Muscle layer of colon (tissue), 2 donors: ENCODE results near the gene CBR1.
"Not testable (repeated sequence)": the region's sequence is repeated elsewhere in the genome, so short reads cannot be mapped to it uniquely, and the experiment has no call there.

Experiments
- H3K27ac ChIP-seq: one replicate; pipeline ENCODE4 v1.7.0; 2013; ENCODE audit warnings: low read depth, mild to moderate bottlenecking, low read length, moderate library complexity
- H3K27me3 ChIP-seq, 2 donors: one replicate each; pipeline ENCODE4 v1.7.0; 2013; ENCODE audit warnings: low read length in 2 of 2, mild to moderate bottlenecking in 2 of 2; ENCODE audit not compliant: insufficient read depth in 2 of 2, control insufficient read depth in 1 of 2
- H3K36me3 ChIP-seq: one replicate; pipeline ENCODE4 v1.7.0; 2013; ENCODE audit warnings: mild to moderate bottlenecking, low read length; ENCODE audit not compliant: insufficient read depth
- H3K4me1 ChIP-seq: one replicate; pipeline ENCODE4 v1.7.0; 2013; ENCODE audit warnings: mild to moderate bottlenecking, low read length; ENCODE audit not compliant: insufficient read depth
- H3K4me3 ChIP-seq, 2 donors: one replicate each; pipeline ENCODE4 v1.7.0; 2013; ENCODE audit warnings: low read length in 2 of 2, low read depth in 1 of 2, mild to moderate bottlenecking in 1 of 2, moderate library complexity in 1 of 2
- H3K9ac ChIP-seq: one replicate; pipeline ENCODE4 v1.7.0; 2013; ENCODE audit warnings: low read length
- H3K9me3 ChIP-seq: one replicate; pipeline ENCODE4 v1.7.0; 2013; ENCODE audit warnings: mild to moderate bottlenecking, low read length
- donor health status: abdominal sarcoma.
- donor health status: Adenocarcinoma of cecum.

The CBR1 gene

DNA sequence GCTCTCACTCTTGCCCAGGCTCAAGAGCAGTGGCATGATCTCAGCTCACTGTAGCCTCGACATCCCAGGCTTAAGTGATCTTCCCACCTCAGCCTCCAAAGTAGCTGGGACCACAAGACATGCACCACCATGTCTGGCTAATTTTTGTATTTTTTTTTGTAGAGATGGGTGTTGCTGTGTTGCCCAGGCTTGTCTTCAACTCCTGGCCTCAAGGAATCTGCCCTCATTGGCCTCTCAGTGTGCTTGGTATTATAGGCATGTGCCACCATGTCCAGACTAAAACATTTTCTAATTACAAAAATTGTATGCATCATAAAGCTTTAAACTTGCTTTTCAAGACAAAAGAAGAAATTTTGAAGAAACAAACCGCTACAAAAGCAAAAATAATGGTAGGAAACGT lies 20.1 kb downstream of the CBR1 start:
- Histone ChIP-seq H3K36me3 (no peaks in the 10 kb centered on the region), H3K27me3 (no peaks in the 10 kb centered on the region), H3K9me3 (no peaks in the 10 kb centered on the region), H3K4me1 (no peaks in the 10 kb centered on the region), H3K4me3 (no peak overlapping the region), H3K9ac (no peak overlapping the region), H3K27ac (no peak overlapping the region)

- no peaks in the 10 kb centered on the region for H3K27me3 ChIP-seq
- H3K4me1 ChIP-seq = no peaks in the 10 kb centered on the region
- H3K9me3 ChIP-seq = no peaks in the 10 kb centered on the region
- H3K9ac ChIP-seq = no peak overlapping the region
- no peak overlapping the region for H3K27ac ChIP-seq
- H3K36me3 ChIP-seq = no peaks in the 10 kb centered on the region
- H3K4me3 ChIP-seq = no peak overlapping the region
Measured at GRCh38 chr21:36092681-36093080, 22.9 kb downstream of the CBR1 start.

GRCh38 chr21:36093512-36093911 lies 23.7 kb downstream of the CBR1 start:
- no peak overlapping the region for H3K4me3 ChIP-seq
- H3K9me3 ChIP-seq = no peaks in the 10 kb centered on the region
- no peaks in the 10 kb centered on the region for H3K36me3 ChIP-seq
- H3K9ac ChIP-seq = no peak overlapping the region
- no peak overlapping the region for H3K27ac ChIP-seq
- no peaks in the 10 kb centered on the region for H3K27me3 ChIP-seq
- no peaks in the 10 kb centered on the region for H3K4me1 ChIP-seq

- H3K36me3 ChIP-seq = no peaks in the 10 kb centered on the region
Measured at GRCh38 chr21:36096398-36097290, 26.8 kb downstream of the CBR1 start.

DNA sequence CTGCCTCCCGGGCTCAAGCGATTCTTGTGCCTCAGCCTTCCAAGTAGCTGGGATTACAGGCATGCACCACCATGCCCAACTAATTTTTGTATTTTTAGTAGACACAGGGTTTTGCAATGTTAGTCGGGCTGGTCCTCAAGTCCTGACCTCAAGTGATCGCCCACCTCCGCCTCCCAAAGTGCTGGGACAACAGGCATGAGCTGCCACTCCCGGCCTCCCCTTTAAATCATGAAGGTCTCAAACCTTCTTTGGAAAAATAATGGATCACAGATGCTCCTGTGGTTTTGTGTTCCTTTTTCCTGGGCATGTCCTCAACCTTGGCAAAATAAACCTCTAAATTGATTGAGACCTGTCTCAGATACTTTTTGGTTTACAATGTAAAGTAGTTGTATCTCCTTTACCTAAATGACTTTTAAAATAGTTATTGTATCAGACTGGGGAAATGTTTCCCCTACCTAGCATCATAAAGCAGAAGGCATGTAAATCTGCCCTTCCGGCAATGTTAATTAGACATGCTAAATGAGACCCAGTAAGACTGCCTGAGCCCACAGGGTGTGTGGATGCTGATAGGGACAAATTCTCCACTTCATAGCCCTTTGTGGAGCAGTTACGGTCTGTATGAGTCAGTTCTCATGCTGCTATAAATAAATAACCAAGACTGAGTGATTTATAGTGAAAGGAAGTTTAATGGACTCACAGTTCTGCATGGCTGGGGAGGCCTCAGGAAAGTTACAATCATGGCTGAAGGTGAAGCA lies 27.8 kb downstream of the CBR1 start:
- no peaks in the 10 kb centered on the region for H3K4me1 ChIP-seq
- no peak overlapping the region for H3K4me3 ChIP-seq
- H3K27ac ChIP-seq = no peak overlapping the region
- H3K36me3 ChIP-seq = no peaks in the 10 kb centered on the region
- no peaks in the 10 kb centered on the region for H3K27me3 ChIP-seq
- H3K9me3 ChIP-seq = no peaks in the 10 kb centered on the region
- H3K9ac ChIP-seq = no peak overlapping the region

More at GRCh38 chr21:36096398-36097290, 26.8 kb downstream of the CBR1 start:
- Histone ChIP-seq H3K9ac (no peak overlapping the region), H3K4me1 (no peaks in the 10 kb centered on the region), H3K27ac (no peak overlapping the region), H3K27me3 (no peaks in the 10 kb centered on the region), H3K9me3 (no peaks in the 10 kb centered on the region), H3K4me3 (no peak overlapping the region)

GRCh38 chr21:36098182-36098532 lies 28.3 kb downstream of the CBR1 start:
- Histone ChIP-seq H3K4me3 (no peak overlapping the region), H3K9ac (no peak overlapping the region), H3K27me3 (no peaks in the 10 kb centered on the region), H3K4me1 (no peaks in the 10 kb centered on the region), H3K9me3 (no peaks in the 10 kb centered on the region), H3K36me3 (no peaks in the 10 kb centered on the region), H3K27ac (no peak overlapping the region)

GRCh38 chr21:36099000-36099399 lies 29.2 kb downstream of the CBR1 start:
- Histone ChIP-seq H3K4me1 (no peaks in the 10 kb centered on the region), H3K9me3 (no peaks in the 10 kb centered on the region), H3K27me3 (no peaks in the 10 kb centered on the region), H3K36me3 (no peaks in the 10 kb centered on the region), H3K27ac (no peak overlapping the region), H3K9ac (no peak overlapping the region), H3K4me3 (no peak overlapping the region)

GRCh38 chr21:36099695-36100211 lies 29.9 kb downstream of the CBR1 start:
- H3K4me3 ChIP-seq, H3K36me3 ChIP-seq, H3K9me3 ChIP-seq, H3K27ac ChIP-seq, H3K9ac ChIP-seq, H3K4me1 ChIP-seq, H3K27me3 ChIP-seq: not testable (repeated sequence)

DNA sequence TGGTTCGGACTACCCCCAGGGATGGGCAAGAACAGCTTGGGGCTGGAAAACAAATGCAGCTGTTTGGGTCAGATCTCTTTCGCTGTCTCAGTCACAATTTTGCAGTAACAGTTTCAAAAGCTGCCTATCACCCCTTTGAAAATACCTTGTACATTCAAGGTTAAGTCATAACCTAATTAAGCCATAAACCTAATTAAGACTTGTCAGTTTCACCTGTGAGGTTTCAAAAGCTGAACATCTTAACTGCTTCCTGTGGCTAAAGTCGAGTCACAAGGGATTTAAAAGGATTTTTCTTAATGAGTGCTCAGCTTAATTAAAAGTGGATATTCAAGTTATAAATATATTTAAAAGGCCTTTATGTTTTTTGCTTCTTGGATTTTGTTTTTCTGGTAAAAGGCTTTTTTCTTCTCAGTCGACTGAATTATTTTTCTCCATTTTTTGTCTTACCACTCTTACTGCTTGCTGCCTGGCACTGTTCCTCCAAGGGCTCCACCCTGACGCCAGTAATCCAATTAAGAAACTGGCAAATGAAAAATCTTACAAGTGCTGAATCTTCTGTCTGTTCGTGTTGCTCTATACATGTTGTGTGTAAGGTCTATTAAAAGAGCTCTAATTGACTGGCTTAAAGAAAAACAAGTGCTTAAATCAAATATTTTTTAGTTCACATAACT lies 31.3 kb downstream of the CBR1 start:
- no peak overlapping the region for H3K9ac ChIP-seq
- peaks cover 0 to 5% of the 10 kb centered on the region in 2 donors for H3K27me3 ChIP-seq
- H3K36me3 ChIP-seq = no peaks in the 10 kb centered on the region
- H3K4me1 ChIP-seq = peaks cover 5% of the 10 kb centered on the region
- no peak overlapping the region for H3K27ac ChIP-seq
- H3K4me3 ChIP-seq = no peak overlapping the region
- no peaks in the 10 kb centered on the region for H3K9me3 ChIP-seq

DNA sequence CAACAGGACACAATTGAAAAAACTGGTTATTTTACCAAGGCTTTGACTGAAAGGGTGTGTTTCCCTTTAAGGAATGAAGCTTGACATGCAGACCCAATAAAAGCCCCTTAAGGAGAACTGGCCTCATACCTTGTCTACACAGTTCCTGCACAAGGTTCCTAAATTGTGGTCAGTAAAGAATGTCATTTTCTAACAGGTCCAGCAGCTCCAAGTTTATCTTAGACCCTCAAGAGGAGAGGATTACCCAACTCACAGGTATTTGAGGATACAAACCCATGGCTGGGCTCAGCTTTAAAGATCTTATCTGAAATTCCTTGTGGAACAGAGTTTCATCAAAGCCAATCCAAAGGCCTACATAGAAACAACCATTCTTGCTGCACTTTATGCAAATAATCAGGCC lies 33.6 kb downstream of the CBR1 start:
- no peaks in the 10 kb centered on the region for H3K9me3 ChIP-seq
- H3K4me1 ChIP-seq = peaks cover 5% of the 10 kb centered on the region
- peaks cover 0 to 5% of the 10 kb centered on the region in 2 donors for H3K27me3 ChIP-seq
- no peaks in the 10 kb centered on the region for H3K36me3 ChIP-seq
- H3K9ac ChIP-seq = no peak overlapping the region
- no peak overlapping the region for H3K27ac ChIP-seq
- H3K4me3 ChIP-seq = no peak overlapping the region
